ENCODE data around the gene GJA8. TPM values are rescaled to one million over a fixed set of nuclear protein-coding genes. Genes with fewer than 3 reads are reported as not detected.

The GJA8 gene
- total RNA-seq, 2 experiments from 2014 or later = not detected

- ChIA-PET CTCF (interaction anchor here (0.7 to 2.8 kb wide), 58 partner anchors 8 to 619 kb away, joined by 3 to 23 read pairs (median 5); partner anchors contain the start of genes GJA5 and GJA8), POLR2A (no interaction called here)
- TF ChIP-seq CTCF (IDR thresholded peaks at IDR 0.05) = peak; percentile 95
- Mint-ChIP-seq H3K27ac (no peak overlapping the region), H3K4me3 (no peak overlapping the region), H3K36me3 (ENCODE audit: low read depth) (no peaks in the 10 kb centered on the region), H3K27me3 (no peaks in the 10 kb centered on the region), H3K9me3 (no peaks in the 10 kb centered on the region), H3K4me1 (ENCODE audit: low read depth) (peaks cover 2% of the 10 kb centered on the region)
- intact Hi-C loops (cut with micrococcal nuclease) = loop anchor here (5.0 kb wide), 3 partner anchors 170 to 400 kb away; no protein-coding TSS in a partner anchor
- ATAC-seq = no peak
- DNase-seq = peak; percentile 26
These were observed 9.8 kb upstream of the GJA8 start for GRCh38 chr1:147892731-147893214.

- POLR2A ChIA-PET = no interaction called here
- no peak overlapping the region for H3K4me3 Mint-ChIP-seq
- intact Hi-C loops (cut with micrococcal nuclease) = no loop called here
- H3K36me3 Mint-ChIP-seq (ENCODE audit: low read depth) = no peaks in the 10 kb centered on the region
- H3K4me1 Mint-ChIP-seq (ENCODE audit: low read depth) = peaks cover 2% of the 10 kb centered on the region
- ATAC-seq = no peak
- TF ChIP-seq CTCF (IDR thresholded peaks at IDR 0.05) = no peak
- H3K27me3 Mint-ChIP-seq = no peaks in the 10 kb centered on the region
- CTCF ChIA-PET = interaction anchor here (0.8 kb wide), 1 partner anchor 55 kb away, joined by 3 read pairs; no protein-coding TSS in a partner anchor
- H3K27ac Mint-ChIP-seq = no peak overlapping the region
- DNase-seq = no peak
- no peaks in the 10 kb centered on the region for H3K9me3 Mint-ChIP-seq
These were observed 7.5 kb upstream of the GJA8 start for GRCh38 chr1:147895123-147895522.

- DNase-seq (no peak), ATAC-seq (no peak)
- Mint-ChIP-seq H3K9me3 (no peaks in the 10 kb centered on the region), H3K27ac (no peak overlapping the region), H3K4me3 (no peak overlapping the region), H3K27me3 (no peaks in the 10 kb centered on the region), H3K36me3 (ENCODE audit: low read depth) (no peaks in the 10 kb centered on the region), H3K4me1 (ENCODE audit: low read depth) (no peaks in the 10 kb centered on the region)
- intact Hi-C loops (cut with micrococcal nuclease) = no loop called here
- CTCF ChIA-PET = no interaction called here
- no peak for TF ChIP-seq CTCF (IDR thresholded peaks at IDR 0.05)
- POLR2A ChIA-PET = no interaction called here
These were observed 5.4 kb upstream of the GJA8 start for GRCh38 chr1:147897029-147897752.

GRCh38 chr1:147897789-147898188 lies 4.8 kb upstream of the GJA8 start:
- ChIA-PET POLR2A (no interaction called here), CTCF (no interaction called here)
- no peaks in the 10 kb centered on the region for H3K9me3 Mint-ChIP-seq
- no peaks in the 10 kb centered on the region for H3K4me1 Mint-ChIP-seq (ENCODE audit: low read depth)
- no peak overlapping the region for H3K27ac Mint-ChIP-seq
- DNase-seq = no peak
- no peaks in the 10 kb centered on the region for H3K36me3 Mint-ChIP-seq (ENCODE audit: low read depth)
- ATAC-seq = no peak
- no peaks in the 10 kb centered on the region for H3K27me3 Mint-ChIP-seq
- TF ChIP-seq CTCF (IDR thresholded peaks at IDR 0.05) = no peak
- no peak overlapping the region for H3K4me3 Mint-ChIP-seq
- intact Hi-C loops (cut with micrococcal nuclease) = no loop called here

- no peak for DNase-seq
- POLR2A ChIA-PET = no interaction called here
- no peak for ATAC-seq
- Mint-ChIP-seq H3K9me3 (no peaks in the 10 kb centered on the region), H3K27me3 (no peaks in the 10 kb centered on the region), H3K4me3 (no peak overlapping the region), H3K27ac (peak overlapping the region; percentile 2), H3K4me1 (ENCODE audit: low read depth) (peaks cover 8% of the 10 kb centered on the region), H3K36me3 (ENCODE audit: low read depth) (no peaks in the 10 kb centered on the region)
- CTCF ChIA-PET = interaction anchor here (1.4 to 2.9 kb wide), 2 partner anchors 12 to 21 kb away, joined by 4 to 18 read pairs; no protein-coding TSS in a partner anchor
- TF ChIP-seq CTCF (IDR thresholded peaks at IDR 0.05) = no peak
- intact Hi-C loops (cut with micrococcal nuclease) = no loop called here
These were observed 2.1 kb downstream of the GJA8 start for GRCh38 chr1:147904726-147905125.

Measured in activated CD8-positive, alpha-beta T cell treated with anti-CD3 and anti-CD28 coated beads for 36 hours (primary cell).